Measurements from ENCODE around the gene OSTN.

OSTN gene

GRCh38 chr3:191238321-191238817 lies 39.3 kb downstream of the OSTN start:
- Histone ChIP-seq H4K8ac (ENCODE audit: low read length) (peak overlapping the region; percentile 55), H3K9me3 (ENCODE audit: control insufficient read depth, low read length) (no peaks in the 10 kb centered on the region), H3K14ac (ENCODE audit: low read length in 2 of 2) (no peak overlapping the region), H3K18ac (ENCODE audit: low read depth in 1 of 2, low read length in 2 of 2) (peak overlapping the region; percentile 72 to 95), H3K4me3 (ENCODE audit: insufficient read depth in 1 of 2, low read depth in 1 of 2, low read length in 2 of 2) (no peak overlapping the region), H2BK12ac (ENCODE audit: low read length in 2 of 2) (peak overlapping the region in 1 of 2 experiments; percentile 63), H4K91ac (ENCODE audit: low read length) (no peak overlapping the region), H3K36me3 (ENCODE audit: control insufficient read depth in 1 of 2, insufficient read depth in 2 of 2, low read depth in 1 of 2, low read length in 2 of 2) (no peaks in the 10 kb centered on the region), H2BK15ac (ENCODE audit: low read depth, poor library complexity, severe bottlenecking) (no peak overlapping the region), H2AK5ac (ENCODE audit: low read length, severe bottlenecking) (no peak overlapping the region), H3K4me1 (ENCODE audit: control insufficient read depth, insufficient read depth, low read depth, low read length) (peaks cover 2% of the 10 kb centered on the region), H3K79me1 (replicated peaks; ENCODE audit: low read length, poor library complexity, severe bottlenecking) (no peaks in the 10 kb centered on the region), H3K27me3 (ENCODE audit: control insufficient read depth in 1 of 2, insufficient read depth in 1 of 2, low read length in 2 of 2) (no peaks in the 10 kb centered on the region), H3K4ac (ENCODE audit: low read depth in 1 of 2, low read length in 2 of 2) (peak overlapping the region in 1 of 2 experiments; percentile 73), H3K9ac (ENCODE audit: low read length) (peak overlapping the region; percentile 15), H2BK5ac (ENCODE audit: low read depth, low read length, poor library complexity, severe bottlenecking) (no peak overlapping the region), H3K4me2 (ENCODE audit: low read length, poor library complexity, severe bottlenecking) (no peak overlapping the region), H3K23ac (ENCODE audit: low read length in 2 of 2) (no peak overlapping the region), H3K27ac (ENCODE audit: low read length, poor library complexity, severe bottlenecking) (no peak overlapping the region), H2BK120ac (ENCODE audit: low read depth, low read length) (no peak overlapping the region), H2AFZ (ENCODE audit: low read depth, low read length) (no peak overlapping the region)
- peak; percentile 74 for DNase-seq
- 6% methylated on average over 4 of the region's 4 CpGs for WGBS

GRCh38 chr3:191239407-191240031 lies 40.5 kb downstream of the OSTN start:
- DNase-seq: no peak
- no peak overlapping the region for H3K23ac ChIP-seq (ENCODE audit: low read length in 2 of 2)
- no peaks in the 10 kb centered on the region for H3K9me3 ChIP-seq (ENCODE audit: control insufficient read depth, low read length)
- no peaks in the 10 kb centered on the region for H3K27me3 ChIP-seq (ENCODE audit: control insufficient read depth in 1 of 2, insufficient read depth in 1 of 2, low read length in 2 of 2)
- no peak overlapping the region for H2BK5ac ChIP-seq (ENCODE audit: low read depth, low read length, poor library complexity, severe bottlenecking)
- no peak overlapping the region for H3K9ac ChIP-seq (ENCODE audit: low read length)
- H3K36me3 ChIP-seq (ENCODE audit: control insufficient read depth in 1 of 2, insufficient read depth in 2 of 2, low read depth in 1 of 2, low read length in 2 of 2): no peaks in the 10 kb centered on the region
- H3K79me1 ChIP-seq (replicated peaks; ENCODE audit: low read length, poor library complexity, severe bottlenecking): no peaks in the 10 kb centered on the region
- H2AFZ ChIP-seq (ENCODE audit: low read depth, low read length): no peak overlapping the region
- peaks cover 2% of the 10 kb centered on the region for H3K4me1 ChIP-seq (ENCODE audit: control insufficient read depth, insufficient read depth, low read depth, low read length)
- H3K4me3 ChIP-seq (ENCODE audit: insufficient read depth in 1 of 2, low read depth in 1 of 2, low read length in 2 of 2): no peak overlapping the region
- no peak overlapping the region for H4K91ac ChIP-seq (ENCODE audit: low read length)
- H3K14ac ChIP-seq (ENCODE audit: low read length in 2 of 2): no peak overlapping the region
- H2BK15ac ChIP-seq (ENCODE audit: low read depth, poor library complexity, severe bottlenecking): no peak overlapping the region
- WGBS: no CpG with 5 or more reads among the region's 1 CpG
- no peak overlapping the region for H3K4me2 ChIP-seq (ENCODE audit: low read length, poor library complexity, severe bottlenecking)
- H2BK12ac ChIP-seq (ENCODE audit: low read length in 2 of 2): no peak overlapping the region
- H2BK120ac ChIP-seq (ENCODE audit: low read depth, low read length): no peak overlapping the region
- H2AK5ac ChIP-seq (ENCODE audit: low read length, severe bottlenecking): no peak overlapping the region
- no peak overlapping the region for H3K27ac ChIP-seq (ENCODE audit: low read length, poor library complexity, severe bottlenecking)
- H3K18ac ChIP-seq (ENCODE audit: low read depth in 1 of 2, low read length in 2 of 2): no peak overlapping the region
- H3K4ac ChIP-seq (ENCODE audit: low read depth in 1 of 2, low read length in 2 of 2): no peak overlapping the region
- no peak overlapping the region for H4K8ac ChIP-seq (ENCODE audit: low read length)

- no peak overlapping the region for H3K27ac ChIP-seq (ENCODE audit: low read length, poor library complexity, severe bottlenecking)
- no peak overlapping the region for H2BK15ac ChIP-seq (ENCODE audit: low read depth, poor library complexity, severe bottlenecking)
- DNase-seq: no peak
- no peak overlapping the region for H3K4me3 ChIP-seq (ENCODE audit: insufficient read depth in 1 of 2, low read depth in 1 of 2, low read length in 2 of 2)
- no peak overlapping the region for H2AFZ ChIP-seq (ENCODE audit: low read depth, low read length)
- H3K4ac ChIP-seq (ENCODE audit: low read depth in 1 of 2, low read length in 2 of 2): peak overlapping the region in 1 of 2 experiments; percentile 58
- no peak overlapping the region for H3K14ac ChIP-seq (ENCODE audit: low read length in 2 of 2)
- H3K23ac ChIP-seq (ENCODE audit: low read length in 2 of 2): no peak overlapping the region
- no peaks in the 10 kb centered on the region for H3K79me1 ChIP-seq (replicated peaks; ENCODE audit: low read length, poor library complexity, severe bottlenecking)
- no peak overlapping the region for H4K8ac ChIP-seq (ENCODE audit: low read length)
- no peaks in the 10 kb centered on the region for H3K9me3 ChIP-seq (ENCODE audit: control insufficient read depth, low read length)
- 100% methylated on average over 5 of the region's 5 CpGs for WGBS
- peak overlapping the region in 1 of 2 experiments; percentile 40 for H3K18ac ChIP-seq (ENCODE audit: low read depth in 1 of 2, low read length in 2 of 2)
- H3K4me1 ChIP-seq (ENCODE audit: control insufficient read depth, insufficient read depth, low read depth, low read length): peaks cover 1% of the 10 kb centered on the region
- H3K4me2 ChIP-seq (ENCODE audit: low read length, poor library complexity, severe bottlenecking): no peak overlapping the region
- no peaks in the 10 kb centered on the region for H3K36me3 ChIP-seq (ENCODE audit: control insufficient read depth in 1 of 2, insufficient read depth in 2 of 2, low read depth in 1 of 2, low read length in 2 of 2)
- H2BK120ac ChIP-seq (ENCODE audit: low read depth, low read length): no peak overlapping the region
- H2AK5ac ChIP-seq (ENCODE audit: low read length, severe bottlenecking): no peak overlapping the region
- H4K91ac ChIP-seq (ENCODE audit: low read length): no peak overlapping the region
- peak overlapping the region; percentile 36 for H3K9ac ChIP-seq (ENCODE audit: low read length)
- H2BK5ac ChIP-seq (ENCODE audit: low read depth, low read length, poor library complexity, severe bottlenecking): no peak overlapping the region
- peak overlapping the region in 1 of 2 experiments; percentile 54 for H2BK12ac ChIP-seq (ENCODE audit: low read length in 2 of 2)
- no peaks in the 10 kb centered on the region for H3K27me3 ChIP-seq (ENCODE audit: control insufficient read depth in 1 of 2, insufficient read depth in 1 of 2, low read length in 2 of 2)
Measured at GRCh38 chr3:191240486-191240885, 41.4 kb downstream of the OSTN start.

GRCh38 chr3:191244242-191244867 lies 45.3 kb downstream of the OSTN start:
- Histone ChIP-seq H2BK12ac (ENCODE audit: low read length in 2 of 2) (no peak overlapping the region), H3K9me3 (ENCODE audit: control insufficient read depth, low read length) (no peaks in the 10 kb centered on the region), H3K27ac (ENCODE audit: low read length, poor library complexity, severe bottlenecking) (no peak overlapping the region), H4K8ac (ENCODE audit: low read length) (no peak overlapping the region), H3K9ac (ENCODE audit: low read length) (peak overlapping the region; percentile 55), H2BK15ac (ENCODE audit: low read depth, poor library complexity, severe bottlenecking) (no peak overlapping the region), H3K18ac (ENCODE audit: low read depth in 1 of 2, low read length in 2 of 2) (no peak overlapping the region), H2AFZ (ENCODE audit: low read depth, low read length) (no peak overlapping the region), H3K27me3 (ENCODE audit: control insufficient read depth in 1 of 2, insufficient read depth in 1 of 2, low read length in 2 of 2) (no peaks in the 10 kb centered on the region), H2BK120ac (ENCODE audit: low read depth, low read length) (no peak overlapping the region), H4K91ac (ENCODE audit: low read length) (no peak overlapping the region), H3K14ac (ENCODE audit: low read length in 2 of 2) (no peak overlapping the region), H2AK5ac (ENCODE audit: low read length, severe bottlenecking) (no peak overlapping the region), H3K4ac (ENCODE audit: low read depth in 1 of 2, low read length in 2 of 2) (no peak overlapping the region), H3K36me3 (ENCODE audit: control insufficient read depth in 1 of 2, insufficient read depth in 2 of 2, low read depth in 1 of 2, low read length in 2 of 2) (no peaks in the 10 kb centered on the region), H3K4me1 (ENCODE audit: control insufficient read depth, insufficient read depth, low read depth, low read length) (no peaks in the 10 kb centered on the region), H3K4me3 (ENCODE audit: insufficient read depth in 1 of 2, low read depth in 1 of 2, low read length in 2 of 2) (no peak overlapping the region), H3K79me1 (replicated peaks; ENCODE audit: low read length, poor library complexity, severe bottlenecking) (no peaks in the 10 kb centered on the region), H2BK5ac (ENCODE audit: low read depth, low read length, poor library complexity, severe bottlenecking) (no peak overlapping the region), H3K23ac (ENCODE audit: low read length in 2 of 2) (no peak overlapping the region), H3K4me2 (ENCODE audit: low read length, poor library complexity, severe bottlenecking) (no peak overlapping the region)
- no CpG with 5 or more reads among the region's 2 CpGs for WGBS
- peak; percentile 28 for DNase-seq
